Tracheal epithelial cell (primary cell): ENCODE results near the gene GKAP1. TPM values are rescaled to one million over a fixed set of nuclear protein-coding genes. Genes with fewer than 3 reads are reported as not detected.

Experiments
- total RNA-seq: library from RNA; depleted of rRNA; stranded (reverse); fragments of >200 nt; gene quantifications from 2 replicates; pipeline ENCODE4 v1.2.1, GENCODE V29; 2014

Gene GKAP1
- total RNA-seq, result 0.43 and 0.96 TPM in 2 replicates

GRCh38 chr9:83817356-83818278 lies at the start of gene GKAP1:
Gene GKAP1 (minus strand): TSS chr9:83817769. CDS start chr9:83806517, 11,252 bp downstream.

GRCh38 chr9:83707768-83708514 lies 109.6 kb downstream of the GKAP1 start, which contains the start of gene UBQLN1:
Gene UBQLN1 (minus strand): TSS chr9:83707958. CDS start chr9:83707679, 279 bp downstream.

Other genes with a start within 250 kb of the GKAP1 start
- 0.43 and 2.4 TPM in 2 replicates for gene IDNK, start 194.6 kb downstream of the GKAP1 start, total RNA-seq
- gene UBQLN1, start 109.8 kb downstream of the GKAP1 start, total RNA-seq, result 119 and 129 TPM in 2 replicates
- 2.8 and 3.9 TPM in 2 replicates for gene KIF27, start 103.7 kb upstream of the GKAP1 start, total RNA-seq
- gene HNRNPK, start 162.4 kb upstream of the GKAP1 start, total RNA-seq, result 518 and 611 TPM in 2 replicates
- gene RMI1, start 163.0 kb upstream of the GKAP1 start, total RNA-seq, result 3.1 and 6.8 TPM in 2 replicates